HepG2 (cell line): ENCODE data around the gene DDTL. TPM values are rescaled to one million over a fixed set of nuclear protein-coding genes. Genes with fewer than 3 reads are reported as not detected.
A peak's percentile ranks its signal among the peaks of the same experiment; 100 is the strongest.

ENCODE experiments used
- DPF2 ChIP-seq: sonication (generic); formaldehyde crosslinking; IDR thresholded peaks from 2 replicates; pipeline ENCODE4 v1.4.0; 2020; ENCODE audit warnings: mild to moderate bottlenecking, low read depth, missing genetic modification reagents, borderline replicate concordance
- HMG20B ChIP-seq: conservative IDR thresholded peaks from 2 replicates; pipeline ENCODE4 v1.6.1; 2016; ENCODE audit warnings: missing genetic modification reagents, missing compliant biosample characterization
- HNF4G ChIP-seq, 2 experiments: sonication (generic) in 1 of 2; formaldehyde crosslinking in 1 of 2; IDR thresholded peaks; 2 replicates each; pipeline versions ENCODE4 v1.4.0 to v1.6.1; 2011 to 2020; ENCODE audit warnings: borderline replicate concordance in 2 of 2, low read depth in 2 of 2, mild to moderate bottlenecking in 2 of 2, low read length in 1 of 2, missing genetic modification reagents in 1 of 2, moderate library complexity in 1 of 2
- KMT2B ChIP-seq: IDR thresholded peaks from 2 replicates; pipeline ENCODE4 v1.6.1; 2016; ENCODE audit warnings: missing genetic modification reagents, missing compliant biosample characterization
- MXI1 ChIP-seq: IDR thresholded peaks from 3 replicates; pipeline ENCODE4 v1.6.1; 2012; ENCODE audit warnings: low read depth, low read length, inconsistent platforms, borderline replicate concordance
- MYC ChIP-seq: sonication (generic); formaldehyde crosslinking; IDR thresholded peaks from 2 replicates; pipeline ENCODE4 v1.9.0; 2021; ENCODE audit warnings: missing genetic modification reagents, borderline replicate concordance
- NFYC ChIP-seq: IDR thresholded peaks from 2 replicates; pipeline ENCODE4 v1.6.1; 2016; ENCODE audit warnings: missing genetic modification reagents, missing compliant biosample characterization
- POGK ChIP-seq: sonication (generic); formaldehyde crosslinking; conservative IDR thresholded peaks from 2 replicates; pipeline ENCODE4 v1.8.0; 2022; ENCODE audit warnings: mild to moderate bottlenecking, moderate library complexity, missing genetic modification reagents
- SP1 ChIP-seq, 2 experiments: fragments of 450-650 bp in 1 of 2; sonication (generic) in 1 of 2; formaldehyde crosslinking in 1 of 2; IDR thresholded peaks; 2 replicates each; pipeline versions ENCODE4 v1.4.0 to v1.6.1; 2016 to 2020; ENCODE audit warnings: missing genetic modification reagents in 1 of 2
- TBX3 ChIP-seq: fragments of 450-650 bp; IDR thresholded peaks from 2 replicates; pipeline ENCODE4 v1.6.1; 2017; ENCODE audit warnings: antibody characterized with exemption, mild to moderate bottlenecking, inconsistent platforms, borderline replicate concordance
- TCF12 ChIP-seq, 2 experiments: fragments of 450-650 bp in 1 of 2; sonication (generic) in 1 of 2; formaldehyde crosslinking in 1 of 2; IDR thresholded peaks; 2 replicates each; pipeline versions ENCODE4 v1.6.1 to v1.8.0; 2017 to 2022; ENCODE audit warnings: antibody characterized with exemption in 1 of 2, mild to moderate bottlenecking in 1 of 2, missing genetic modification reagents in 1 of 2, moderate library complexity in 1 of 2
- ZBTB25 ChIP-seq: IDR thresholded peaks from 2 replicates; pipeline ENCODE4 v1.6.1; 2018; ENCODE audit warnings: missing genetic modification reagents
- ZBTB7A ChIP-seq: sonication (generic); formaldehyde crosslinking; IDR thresholded peaks from 2 replicates; pipeline ENCODE4 v1.8.0; 2022; ENCODE audit warnings: mild to moderate bottlenecking, missing genetic modification reagents
- ZC3H4 ChIP-seq: sonication (generic); formaldehyde crosslinking; IDR thresholded peaks from 2 replicates; pipeline ENCODE4 v1.4.0; 2020; ENCODE audit warnings: missing genetic modification reagents, borderline replicate concordance
- ZNF232 ChIP-seq: sonication (generic); formaldehyde crosslinking; IDR thresholded peaks from 2 replicates; pipeline ENCODE4 v1.4.0; 2020; ENCODE audit warnings: missing genetic modification reagents, borderline replicate concordance
- ZNF333 ChIP-seq: sonication (generic); formaldehyde crosslinking; IDR thresholded peaks from 2 replicates; pipeline ENCODE4 v1.4.0; 2020; ENCODE audit warnings: mild to moderate bottlenecking, missing genetic modification reagents, borderline replicate concordance
- ZNF383 ChIP-seq: sonication (generic); formaldehyde crosslinking; IDR thresholded peaks from 2 replicates; pipeline ENCODE4 v1.4.0; 2020; ENCODE audit warnings: missing genetic modification reagents, mild to moderate bottlenecking, borderline replicate concordance
- ZNF788 ChIP-seq: sonication (generic); formaldehyde crosslinking; IDR thresholded peaks from 2 replicates; pipeline ENCODE4 v1.5.0; 2020; ENCODE audit warnings: mild to moderate bottlenecking, missing genetic modification reagents, borderline replicate concordance
- ZNF790 ChIP-seq: sonication (generic); formaldehyde crosslinking; IDR thresholded peaks from 2 replicates; pipeline ENCODE4 v1.8.0; 2022; ENCODE audit warnings: missing genetic modification reagents, mild to moderate bottlenecking, borderline replicate concordance
- ZSCAN21 ChIP-seq: sonication (generic); formaldehyde crosslinking; IDR thresholded peaks from 2 replicates; pipeline ENCODE4 v1.8.0; 2022; ENCODE audit warnings: mild to moderate bottlenecking, missing genetic modification reagents, moderate library complexity, borderline replicate concordance
- ZZZ3 ChIP-seq: sonication (generic); formaldehyde crosslinking; IDR thresholded peaks from 2 replicates; pipeline ENCODE4 v1.4.0; 2020; ENCODE audit warnings: missing genetic modification reagents, mild to moderate bottlenecking, borderline replicate concordance
- polyA plus RNA-seq, 8 experiments: library from polyadenylated mRNA; depleted of rRNA in 3 of 8; stranded (reverse) in 7 of 8; unstranded in 1 of 8; fragments of >200 nt; fragmentation: Illumina TruSeq in 4 of 8; extraction: Trizol in 4 of 8; gene quantifications; 2 replicates each; pipeline versions ENCODE4 v1.2.1 to v1.2.3, GENCODE V29; 2011 to 2016; ENCODE audit warnings: low read depth in 4 of 8, missing spikeins in 1 of 8, mixed read lengths in 1 of 8; ENCODE audit not compliant: insufficient read depth in 1 of 8
- total RNA-seq, 5 experiments: library from RNA; depleted of rRNA; stranded (reverse); fragments of >200 nt; fragmentation: Illumina TruSeq; extraction: Trizol; gene quantifications; 2 replicates each; pipeline ENCODE4 v1.2.3, GENCODE V29; 2016; ENCODE audit warnings: low read depth in 1 of 5
- TF ChIP-seq, protein P1 (sequence below), 2 experiments: fragments of 450-650 bp in 1 of 2; sonication (generic) in 1 of 2; formaldehyde crosslinking; IDR thresholded peaks; 2 replicates each; pipeline versions ENCODE4 v1.5.0 to v1.8.0; 2020 to 2022; ENCODE audit warnings: mild to moderate bottlenecking in 1 of 2, missing genetic modification reagents in 1 of 2
- TF ChIP-seq, protein P2 (sequence below): sonication (generic); formaldehyde crosslinking; IDR thresholded peaks from 2 replicates; pipeline ENCODE4 v1.4.0; 2020; ENCODE audit warnings: mild to moderate bottlenecking, missing genetic modification reagents

DDTL gene
- total and polyA plus RNA-seq, 2 of the 13 experiments (the other 11 are each of a cell fraction or from before 2014, with no cell fraction given) = 0.31 TPM; not detected in 1

DNA sequence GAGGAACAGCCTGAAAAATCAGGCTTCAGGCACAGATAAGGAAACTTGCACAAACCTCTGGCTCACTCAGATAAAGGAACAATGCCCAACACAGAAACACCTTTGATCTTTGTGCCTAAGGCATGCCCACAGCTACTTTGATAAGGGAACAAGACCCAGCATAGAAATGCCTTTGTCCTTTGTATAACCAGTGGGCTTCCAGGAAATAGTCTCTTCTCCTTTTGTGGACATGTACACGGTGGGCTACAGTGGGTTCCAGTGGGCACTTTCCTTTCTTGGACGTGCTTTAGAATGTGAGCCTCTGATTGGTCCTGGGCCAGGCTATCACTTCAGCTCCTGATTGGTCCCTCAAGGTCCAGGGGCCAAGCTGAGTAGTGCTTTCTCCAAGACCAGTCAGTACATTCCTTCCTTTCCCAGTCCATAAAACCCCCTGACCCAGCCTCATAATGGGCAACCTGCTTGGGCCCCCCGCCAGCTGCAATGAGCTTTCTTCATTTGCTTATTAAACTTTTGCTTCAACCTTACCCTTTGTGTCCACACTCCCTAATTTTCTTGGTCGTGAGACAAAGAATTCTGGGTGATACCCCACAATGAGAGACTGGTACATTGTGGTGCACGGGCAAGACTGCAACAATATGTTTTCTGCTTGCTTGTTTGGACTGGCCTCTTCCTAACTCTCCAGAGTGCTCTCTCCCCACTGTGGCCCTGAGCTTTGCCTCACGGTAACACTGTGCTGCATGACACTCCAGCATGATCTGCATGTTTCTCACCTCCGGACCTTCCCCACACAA, 42.7 kb downstream of the DDTL start (continued):
- TF ChIP-seq, protein P1, sequence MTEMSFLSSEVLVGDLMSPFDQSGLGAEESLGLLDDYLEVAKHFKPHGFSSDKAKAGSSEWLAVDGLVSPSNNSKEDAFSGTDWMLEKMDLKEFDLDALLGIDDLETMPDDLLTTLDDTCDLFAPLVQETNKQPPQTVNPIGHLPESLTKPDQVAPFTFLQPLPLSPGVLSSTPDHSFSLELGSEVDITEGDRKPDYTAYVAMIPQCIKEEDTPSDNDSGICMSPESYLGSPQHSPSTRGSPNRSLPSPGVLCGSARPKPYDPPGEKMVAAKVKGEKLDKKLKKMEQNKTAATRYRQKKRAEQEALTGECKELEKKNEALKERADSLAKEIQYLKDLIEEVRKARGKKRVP (CRISPR knock-in tag; IDR thresholded peaks at IDR 0.05) = no peak
- TF ChIP-seq ZBTB25 (CRISPR knock-in tag) (0 out of 2 replicates have a peak, but pooled peaks have one; percentile 28), SP1 (IDR thresholded peaks at IDR 0.05) (no peak), SP1 (CRISPR knock-in tag; IDR thresholded peaks at IDR 0.05) (0 out of 2 replicates have a peak, but pooled peaks have one; percentile 11), NFYC (CRISPR knock-in tag) (peak; percentile 75), POGK (CRISPR knock-in tag) (0 out of 2 replicates have a peak, but pooled peaks have one; percentile 60), ZNF788 (CRISPR knock-in tag) (0 out of 2 replicates have a peak, but pooled peaks have one; percentile 63), ZNF333 (no peak), ZNF383 (CRISPR knock-in tag) (no peak), ZZZ3 (no peak), TBX3 (no peak), ZNF790 (CRISPR knock-in tag) (no peak), ZBTB7A (CRISPR knock-in tag) (0 out of 2 replicates have a peak, but pooled peaks have one; percentile 57), ZNF232 (peak; percentile 35; the same call in 1 of the 2 replicates), ZSCAN21 (CRISPR knock-in tag) (no peak), HNF4G (IDR thresholded peaks at IDR 0.05; ENCODE audit: borderline replicate concordance, low read depth, low read length) (peak; percentile 77; the same call in 1 of the 2 replicates), HNF4G (CRISPR knock-in tag; IDR thresholded peaks at IDR 0.05; ENCODE audit: borderline replicate concordance, low read depth) (no peak; the same call in 1 of the 2 replicates), HMG20B (CRISPR knock-in tag) (peak; percentile 62; the same call in 1 of the 2 replicates), MYC (peak; percentile 10; the same call in 1 of the 2 replicates), TCF12 (IDR thresholded peaks at IDR 0.05) (no peak), TCF12 (CRISPR knock-in tag; IDR thresholded peaks at IDR 0.05) (no peak), ZC3H4 (CRISPR knock-in tag) (peak; percentile 68; the same call in 1 of the 2 replicates), DPF2 (CRISPR knock-in tag) (0 out of 2 replicates have a peak, but pooled peaks have one; percentile 13), MXI1 (peak; percentile 4; the same call in 1 of the 3 replicates), KMT2B (CRISPR knock-in tag) (no peak)
- TF ChIP-seq, protein P2, sequence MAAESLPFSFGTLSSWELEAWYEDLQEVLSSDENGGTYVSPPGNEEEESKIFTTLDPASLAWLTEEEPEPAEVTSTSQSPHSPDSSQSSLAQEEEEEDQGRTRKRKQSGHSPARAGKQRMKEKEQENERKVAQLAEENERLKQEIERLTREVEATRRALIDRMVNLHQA (CRISPR knock-in tag) = no peak
